ENCODE results near the gene TEN1. TPM values are rescaled to one million over a fixed set of nuclear protein-coding genes. Genes with fewer than 3 reads are reported as not detected.
"Not testable (repeated sequence)": the region's sequence is repeated elsewhere in the genome, so short reads cannot be mapped to it uniquely, and the experiment has no call there.

Gene TEN1
- total and polyA plus RNA-seq, 2 of the 13 experiments (the other 11 are each of a cell fraction or from before 2014, with no cell fraction given): 18.0 to 21.3 TPM

GRCh38 chr17:75970626-75971025, 8.4 kb upstream of the TEN1 start:
- intact Hi-C loops (cut with micrococcal nuclease; ENCODE audit: unreplicated experiment): no loop called here
- Histone ChIP-seq H3K27ac (ENCODE audit: extremely low read length, insufficient read depth, low read length) (peak overlapping the region; percentile 2), H4K20me1 (ENCODE audit: insufficient read depth, low read length) (peaks cover 32% of the 10 kb centered on the region), H3K4me3 (replicated peaks in 1 of 3; ENCODE audit: insufficient read depth in 1 of 3, low read depth in 2 of 3, low read length in 3 of 3) (no peak overlapping the region), H3K4me2 (ENCODE audit: low read depth, low read length) (no peak overlapping the region), H3K36me3 (replicated peaks in 1 of 2; ENCODE audit: control insufficient read depth in 1 of 2, insufficient read depth in 2 of 2, low read length in 2 of 2) (peaks cover 15 to 56% of the 10 kb centered on the region in 2 experiments), H3K9ac (ENCODE audit: insufficient read depth, low read depth, low read length) (no peak overlapping the region), H3K9me3 (ENCODE audit: low read length) (no peaks in the 10 kb centered on the region), H3K79me2 (ENCODE audit: insufficient read depth, low read length) (peaks cover 74% of the 10 kb centered on the region), H3K27me3 (ENCODE audit: control insufficient read depth in 1 of 2, insufficient read depth in 2 of 2, low read length in 2 of 2) (no peaks in the 10 kb centered on the region), H2AFZ (ENCODE audit: low read length) (no peak overlapping the region), H3K4me1 (ENCODE audit: insufficient read depth, low read length) (peaks cover 62% of the 10 kb centered on the region)
- no peak for TF ChIP-seq ZNF44 (CRISPR knock-in tag; IDR thresholded peaks at IDR 0.05)
- TF ChIP-seq GZF1 (CRISPR knock-in tag; IDR thresholded peaks at IDR 0.05): no peak
- TF ChIP-seq FOXA3 (CRISPR knock-in tag; IDR thresholded peaks at IDR 0.05): no peak
- no peak for TF ChIP-seq ZSCAN12 (CRISPR knock-in tag; IDR thresholded peaks at IDR 0.05)
- TF ChIP-seq PLRG1 (conservative IDR thresholded peaks at IDR 0.05): no peak
- no peak for TF ChIP-seq MLLT10 (CRISPR knock-in tag; IDR thresholded peaks at IDR 0.05)
- no peak for TF ChIP-seq REXO4 (CRISPR knock-in tag; IDR thresholded peaks at IDR 0.05; ENCODE audit: borderline replicate concordance)
- TF ChIP-seq SMAD9 (CRISPR knock-in tag; IDR thresholded peaks at IDR 0.05): no peak
- no peak for TF ChIP-seq ZNF331 (CRISPR knock-in tag; IDR thresholded peaks at IDR 0.05)
- POLR2A ChIA-PET: interaction anchor here (1.1 to 1.4 kb wide), 3 partner anchors 11 to 191 kb away, joined by 3 to 5 read pairs (median 4); partner anchors contain the start of gene CDK3
- CTCF ChIA-PET (ENCODE audit: low intra/inter-chr PET ratio, low total read pairs): no interaction called here
- no peak for ATAC-seq
- 94% methylated on average over 7 of the region's 7 CpGs for WGBS (ENCODE audit: low lambda C conversion rate)
- FAIRE-seq: no peak
- in situ Hi-C loops (cut with HindIII; ENCODE audit: extremely low pct_ligation_motif_present, low pct_unique_long_range_greater_than_20kb): no loop called here
- no TSS peak for BruUV-seq (replicated peaks)
- DNase-seq (ENCODE audit: low spot score): no peak

GRCh38 chr17:75975187-75975586, 3.9 kb upstream of the TEN1 start:
- Histone ChIP-seq H3K27ac (ENCODE audit: extremely low read length, insufficient read depth, low read length) (peak overlapping the region; percentile 99), H3K4me1 (ENCODE audit: insufficient read depth, low read length) (peaks cover 80% of the 10 kb centered on the region), H3K9ac (ENCODE audit: insufficient read depth, low read depth, low read length) (peak overlapping the region; percentile 91; the same call in 1 of the 2 replicates), H3K4me3 (replicated peaks in 1 of 3; ENCODE audit: insufficient read depth in 1 of 3, low read depth in 2 of 3, low read length in 3 of 3) (peak overlapping the region in 2 of 3 experiments; percentile 74 to 98; a peak in 4 of 6 replicates), H3K36me3 (replicated peaks in 1 of 2; ENCODE audit: control insufficient read depth in 1 of 2, insufficient read depth in 2 of 2, low read length in 2 of 2) (peaks cover 8 to 36% of the 10 kb centered on the region in 2 experiments), H3K4me2 (ENCODE audit: low read depth, low read length) (peak overlapping the region; percentile 87), H3K79me2 (ENCODE audit: insufficient read depth, low read length) (peaks cover 71% of the 10 kb centered on the region)
- intact Hi-C loops (cut with micrococcal nuclease; ENCODE audit: unreplicated experiment); H4K20me1 ChIP-seq (ENCODE audit: insufficient read depth, low read length); DNase-seq (ENCODE audit: low spot score); ATAC-seq; H2AFZ ChIP-seq (ENCODE audit: low read length); CTCF ChIA-PET (ENCODE audit: low intra/inter-chr PET ratio, low total read pairs); BruUV-seq (replicated peaks); H3K27me3 ChIP-seq (ENCODE audit: control insufficient read depth in 1 of 2, insufficient read depth in 2 of 2, low read length in 2 of 2); in situ Hi-C loops (cut with HindIII; ENCODE audit: extremely low pct_ligation_motif_present, low pct_unique_long_range_greater_than_20kb); FAIRE-seq; H3K9me3 ChIP-seq (ENCODE audit: low read length): not testable (repeated sequence)
- POLR2A ChIA-PET: interaction anchor here (0.6 to 11.5 kb wide), 5 partner anchors 15 to 195 kb away, joined by 3 to 481 read pairs (median 19); partner anchors contain the start of genes CDK3 and MRPL38
- WGBS (ENCODE audit: low lambda C conversion rate): 92% methylated on average over 6 of the region's 6 CpGs
- TF ChIP-seq ZFP37 (CRISPR knock-in tag; IDR thresholded peaks at IDR 0.05; ENCODE audit: borderline replicate concordance) (peak; percentile 64; the same call in 1 of the 2 replicates), ZMYM3 (CRISPR knock-in tag; IDR thresholded peaks at IDR 0.05) (peak; percentile 14; the same call in 1 of the 2 replicates), DRAP1 (CRISPR knock-in tag; IDR thresholded peaks at IDR 0.05) (peak; percentile 11; the same call in 1 of the 2 replicates), MYPOP (CRISPR knock-in tag; IDR thresholded peaks at IDR 0.05) (peak; percentile 51; the same call in 1 of the 2 replicates), ZNF367 (CRISPR knock-in tag; IDR thresholded peaks at IDR 0.05; ENCODE audit: borderline replicate concordance) (0 out of 2 replicates have a peak, but pooled peaks have one; percentile 50), ETV5 (CRISPR knock-in tag; IDR thresholded peaks at IDR 0.05; ENCODE audit: borderline replicate concordance) (0 out of 2 replicates have a peak, but pooled peaks have one; percentile 21)

Data from HepG2 (cell line).